ENCODE results near the gene SORCS2.

Gene SORCS2

DNA sequence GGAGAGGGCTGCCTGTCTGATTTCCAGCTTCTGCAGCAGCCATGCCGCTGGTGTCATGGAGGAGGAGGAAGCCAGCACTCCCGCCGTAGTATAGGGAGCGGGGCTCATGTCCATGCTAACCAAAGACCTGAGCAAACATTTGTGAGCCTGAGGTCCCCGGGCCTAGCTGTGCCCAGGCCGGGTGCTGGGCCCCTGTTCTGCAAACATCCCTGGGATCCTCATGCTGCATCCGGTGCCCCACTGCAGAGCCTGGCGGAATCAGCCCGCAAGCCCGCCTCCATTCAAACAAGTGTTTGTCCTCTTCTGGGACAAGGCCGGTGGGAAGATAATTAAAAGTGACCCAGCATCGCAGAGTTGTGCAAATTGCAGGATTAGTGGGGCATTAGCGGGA lies 106.3 kb downstream of the SORCS2 start:
- TF ChIP-seq GATA3 (IDR thresholded peaks at IDR 0.05; ENCODE audit: low read depth, low read length), result no peak
- no peak for TF ChIP-seq GATA2 (IDR thresholded peaks at IDR 0.05; ENCODE audit: low read depth, low read length)

- no peak for TF ChIP-seq GATA3 (IDR thresholded peaks at IDR 0.05; ENCODE audit: low read depth, low read length)
- TF ChIP-seq GATA2 (IDR thresholded peaks at IDR 0.05; ENCODE audit: low read depth, low read length), result no peak
Observed at GRCh38 chr4:7299010-7299907, 106.9 kb downstream of the SORCS2 start.

GRCh38 chr4:7299908-7300710 lies 107.8 kb downstream of the SORCS2 start:
- no peak for TF ChIP-seq GATA3 (IDR thresholded peaks at IDR 0.05; ENCODE audit: low read depth, low read length)

DNA sequence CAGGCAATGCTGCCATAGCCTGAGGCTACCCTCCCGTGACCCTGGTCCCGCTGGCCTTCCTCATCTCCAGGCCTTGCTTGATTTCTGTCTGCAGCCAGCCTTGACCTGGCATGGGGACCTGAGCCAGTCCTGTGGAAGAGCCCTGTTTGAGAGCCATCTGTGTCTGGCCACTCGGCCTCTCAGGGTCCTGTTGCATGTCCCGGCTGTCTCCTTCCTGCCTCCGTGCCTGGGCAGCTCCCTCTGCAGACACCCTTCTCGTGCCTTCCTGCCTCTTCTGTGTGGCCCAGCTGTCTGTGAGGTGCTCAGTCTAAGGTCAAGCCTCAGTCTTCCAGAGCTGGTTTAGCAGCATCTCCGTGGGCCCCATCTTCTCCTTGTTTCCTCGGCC lies 108.4 kb downstream of the SORCS2 start:
- no peak for TF ChIP-seq GATA3 (IDR thresholded peaks at IDR 0.05; ENCODE audit: low read depth, low read length)
- no peak for TF ChIP-seq GATA2 (IDR thresholded peaks at IDR 0.05; ENCODE audit: low read depth, low read length)

DNA sequence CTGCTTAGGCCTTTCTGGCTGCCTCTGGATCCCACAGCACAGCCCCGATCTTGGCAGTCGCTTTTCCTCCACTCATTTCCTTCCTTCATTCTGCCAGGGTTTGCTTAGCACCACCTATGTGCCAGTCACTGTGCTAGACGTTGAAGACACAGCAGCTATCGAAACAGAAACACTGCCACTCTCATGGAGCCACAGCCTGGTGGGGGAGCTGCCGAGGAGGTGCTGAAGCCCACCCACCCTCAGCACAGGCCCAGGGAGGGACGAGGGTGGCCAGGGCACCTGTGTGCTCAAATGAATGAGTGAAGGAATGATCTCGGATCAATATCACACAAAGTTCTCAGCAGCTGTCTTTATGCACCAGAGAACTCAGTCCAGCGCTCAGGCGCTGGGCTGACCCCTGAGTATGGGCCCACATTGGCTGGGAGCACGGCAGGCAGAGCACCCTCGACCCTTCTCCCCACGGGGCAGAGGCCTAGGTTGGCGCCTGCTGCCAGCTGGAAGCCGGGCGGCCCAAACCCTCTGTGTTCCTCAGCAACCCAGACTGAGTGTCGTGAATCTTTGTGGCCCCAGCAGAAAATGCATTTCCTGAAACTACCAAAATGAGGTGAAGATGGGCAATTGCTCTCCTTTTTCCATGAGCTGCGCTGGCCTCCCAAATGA lies 108.9 kb downstream of the SORCS2 start:
- TF ChIP-seq GATA3 (IDR thresholded peaks at IDR 0.05; ENCODE audit: low read depth, low read length) (no peak), GATA2 (IDR thresholded peaks at IDR 0.05; ENCODE audit: low read depth, low read length) (no peak)

DNA sequence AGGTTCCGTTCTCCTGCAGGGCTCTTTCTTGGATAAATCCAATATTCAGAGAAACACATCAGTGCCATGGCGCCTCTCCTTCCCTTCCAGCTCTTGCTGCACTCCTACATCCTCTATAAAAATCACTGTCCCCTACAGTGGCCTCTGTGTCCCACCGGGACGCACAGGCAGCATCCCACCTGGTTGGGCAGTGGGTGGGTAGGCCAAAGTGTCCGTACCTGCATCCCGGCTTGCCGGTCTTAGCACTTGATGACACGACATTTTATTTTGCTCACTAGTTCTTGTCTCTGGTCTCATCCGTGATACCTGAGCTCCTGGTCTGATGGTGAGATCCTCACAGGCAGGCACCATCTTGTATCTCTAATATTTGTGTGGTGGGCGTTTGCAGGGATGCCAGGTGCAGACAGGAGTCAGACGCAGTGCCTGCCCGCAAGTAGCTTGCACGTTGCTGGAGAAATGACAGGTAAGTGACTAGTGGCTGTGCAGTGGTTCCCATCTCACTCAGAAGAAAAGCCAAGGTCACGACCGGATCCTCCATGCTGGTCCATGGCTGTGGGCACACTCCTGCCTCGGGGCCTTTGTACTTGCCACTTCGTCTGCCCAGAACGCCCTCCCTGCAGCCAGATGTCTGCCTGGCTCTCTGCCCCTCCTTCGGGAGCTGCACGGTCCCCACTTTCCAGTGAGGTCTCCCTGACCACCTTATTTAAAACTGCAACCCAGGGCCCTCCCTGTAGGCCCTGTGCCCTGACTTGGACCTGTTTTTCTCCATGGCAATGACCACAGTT lies 109.7 kb downstream of the SORCS2 start:
- TF ChIP-seq GATA2 (IDR thresholded peaks at IDR 0.05; ENCODE audit: low read depth, low read length) (no peak), GATA3 (IDR thresholded peaks at IDR 0.05; ENCODE audit: low read depth, low read length) (no peak)

DNA sequence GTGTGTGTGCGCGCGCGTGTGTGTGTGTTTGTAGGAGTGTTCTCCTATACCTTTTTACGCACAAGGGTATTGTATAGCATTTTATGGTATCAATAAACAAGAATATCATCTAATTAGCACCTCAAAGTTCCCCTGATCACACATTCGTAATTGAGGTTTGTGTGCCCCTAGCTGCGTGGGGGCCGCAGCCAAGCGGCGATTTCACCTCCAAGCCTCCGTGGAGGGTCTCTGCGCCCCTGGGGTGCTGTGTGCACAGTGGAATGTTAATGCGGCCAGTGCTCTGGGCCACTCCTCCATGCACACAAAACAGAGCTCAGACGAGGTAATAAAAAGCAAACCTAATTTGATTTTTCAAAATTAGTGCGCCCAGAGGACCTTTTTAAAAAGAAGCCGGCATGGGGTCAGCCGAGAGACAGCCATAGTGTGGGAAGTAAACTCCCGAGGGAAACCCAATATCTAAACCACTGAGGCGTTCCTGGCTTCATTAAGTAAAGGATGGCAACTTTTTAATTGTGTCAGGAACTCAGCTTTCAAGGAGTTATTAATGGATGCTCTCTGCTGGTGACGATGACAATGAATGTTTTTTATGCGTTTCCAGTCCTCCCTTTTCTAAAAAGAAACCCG lies 110.6 kb downstream of the SORCS2 start:
- TF ChIP-seq GATA2 (IDR thresholded peaks at IDR 0.05; ENCODE audit: low read depth, low read length) (no peak), GATA3 (IDR thresholded peaks at IDR 0.05; ENCODE audit: low read depth, low read length) (no peak)

GRCh38 chr4:7303561-7303960 lies 111.2 kb downstream of the SORCS2 start:
- TF ChIP-seq GATA2 (IDR thresholded peaks at IDR 0.05; ENCODE audit: low read depth, low read length) (no peak), GATA3 (IDR thresholded peaks at IDR 0.05; ENCODE audit: low read depth, low read length) (no peak)

DNA sequence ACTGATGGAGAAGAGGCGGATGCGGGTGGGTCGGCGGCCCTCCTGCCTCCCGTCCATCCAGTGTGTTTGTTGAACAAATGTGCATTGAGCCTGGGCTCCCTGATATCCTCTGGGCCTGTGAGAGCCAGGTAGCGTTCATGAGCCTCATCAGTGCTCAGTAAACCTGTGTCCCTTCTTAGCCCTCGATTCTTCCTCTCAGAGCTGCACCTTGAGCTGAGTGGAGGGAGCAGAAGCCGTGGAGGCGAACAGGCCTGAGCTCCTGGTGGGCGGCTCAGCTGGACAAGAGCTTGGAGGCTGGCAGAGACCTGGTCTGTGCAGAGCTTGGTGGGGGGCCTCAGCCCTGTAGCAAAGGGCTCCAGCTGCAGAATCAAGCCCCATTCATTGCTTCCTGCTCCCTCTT lies 112.1 kb downstream of the SORCS2 start:
- no peak for TF ChIP-seq GATA3 (IDR thresholded peaks at IDR 0.05; ENCODE audit: low read depth, low read length)
- TF ChIP-seq GATA2 (IDR thresholded peaks at IDR 0.05; ENCODE audit: low read depth, low read length), result no peak

GRCh38 chr4:7306021-7306965 lies 114.0 kb downstream of the SORCS2 start:
- TF ChIP-seq GATA3 (IDR thresholded peaks at IDR 0.05; ENCODE audit: low read depth, low read length), result no peak
- TF ChIP-seq GATA2 (IDR thresholded peaks at IDR 0.05; ENCODE audit: low read depth, low read length), result no peak

DNA sequence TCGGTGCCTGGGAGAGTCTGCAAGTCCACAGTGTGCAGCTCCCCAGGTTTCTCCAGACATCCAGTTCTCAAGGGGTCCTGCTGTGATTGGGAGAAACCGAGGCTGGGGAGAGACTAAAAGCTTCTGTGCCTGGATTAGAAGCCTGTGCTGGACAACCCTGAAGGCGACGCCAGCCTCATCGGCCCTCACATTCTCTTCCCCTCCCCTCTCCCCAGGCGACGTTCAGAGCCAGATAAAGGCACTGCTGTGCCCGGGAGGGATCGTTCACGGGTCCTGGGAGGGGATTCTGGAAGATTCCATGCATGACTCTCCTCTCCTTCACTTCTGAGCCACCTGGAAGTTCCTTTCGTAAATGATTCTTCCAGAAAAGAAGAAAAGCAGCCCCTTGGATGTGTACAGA lies 114.6 kb downstream of the SORCS2 start:
- TF ChIP-seq GATA3 (IDR thresholded peaks at IDR 0.05; ENCODE audit: low read depth, low read length) (no peak), GATA2 (IDR thresholded peaks at IDR 0.05; ENCODE audit: low read depth, low read length) (no peak)

- no peak for TF ChIP-seq GATA2 (IDR thresholded peaks at IDR 0.05; ENCODE audit: low read depth, low read length)
- TF ChIP-seq GATA3 (IDR thresholded peaks at IDR 0.05; ENCODE audit: low read depth, low read length), result no peak
Observed at GRCh38 chr4:7307394-7308099, 115.2 kb downstream of the SORCS2 start.

Measured in SH-SY5Y (cell line).